PC-3 (cell line): ENCODE data around the gene TRIM28. TPM values are rescaled to one million over a fixed set of nuclear protein-coding genes. Genes with fewer than 3 reads are reported as not detected.

ENCODE experiments used
- ATAC-seq: fragments of 200-7000 bp; cut with Tn5 transposase; 2 replicates; pipeline ENCODE4 v1.9.1; 2020; ENCODE audit warnings: mild to moderate bottlenecking, moderate library complexity
- BruUV-seq: library from RNA; stranded (reverse); fragments of 400-500 nt; replicated peaks from 2 replicates; lab custom pipeline; 2021; lab: Mats Ljungman, UMichigan
- CTCF ChIA-PET: fragments of 300-600 bp; sonication (Branson Sonifier 250); formaldehyde crosslinking; loops from one replicate; lab custom pipeline; 2022; ENCODE audit warnings: antibody characterized with exemption; lab: Charles Lee
- POLR2A ChIA-PET: fragments of 300-600 bp; sonication (Branson Sonifier 250); formaldehyde crosslinking; loops from one replicate; lab custom pipeline; 2022; ENCODE audit warnings: antibody characterized with exemption; ENCODE audit not compliant: unreplicated experiment; lab: Charles Lee
- DNase-seq: peaks from one replicate; pipeline ENCODE4 v3.0.0-alpha.2; 2015
- H2AFZ ChIP-seq: fragments of 300-600 bp; sonication (generic); 2 replicates; pipeline ENCODE4 v1.6.0; 2016; ENCODE audit warnings: antibody characterized with exemption, low read length
- H3F3A ChIP-seq: fragments of 300-600 bp; sonication (generic); one replicate; pipeline ENCODE4 v1.6.0; 2017; ENCODE audit warnings: antibody characterized with exemption, low read length, control low read depth, mild to moderate bottlenecking; ENCODE audit not compliant: unreplicated experiment
- H3K27ac ChIP-seq: fragments of 300-600 bp; sonication (generic); 2 replicates; pipeline ENCODE4 v1.5.1; 2016; ENCODE audit warnings: mild to moderate bottlenecking, low read length
- H3K27me3 ChIP-seq: fragments of 300-600 bp; sonication (generic); 2 replicates; pipeline ENCODE4 v1.6.1; 2016; ENCODE audit warnings: low read length, mixed read lengths
- H3K36me3 ChIP-seq: fragments of 300-600 bp; sonication (generic); 2 replicates; pipeline ENCODE4 v1.6.1; 2016; ENCODE audit warnings: low read depth, mixed run types, low read length, mixed read lengths
- H3K4me1 ChIP-seq: fragments of 300-600 bp; sonication (generic); 2 replicates; pipeline ENCODE4 v1.5.1; 2016; ENCODE audit warnings: low read length; ENCODE audit not compliant: insufficient read depth
- H3K4me2 ChIP-seq: fragments of 300-600 bp; sonication (generic); 2 replicates; pipeline ENCODE4 v1.6.0; 2016; ENCODE audit warnings: low read length
- H3K4me3 ChIP-seq: fragments of 300-600 bp; sonication (generic); 2 replicates; pipeline ENCODE4 v1.5.1; 2016; ENCODE audit warnings: mild to moderate bottlenecking, low read length, mixed read lengths
- H3K79me2 ChIP-seq: fragments of 300-600 bp; sonication (generic); 2 replicates; pipeline ENCODE4 v1.6.1; 2017; ENCODE audit warnings: low read length, mixed read lengths
- H3K9ac ChIP-seq: fragments of 300-600 bp; sonication (generic); 2 replicates; pipeline ENCODE4 v1.6.0; 2016; ENCODE audit warnings: mild to moderate bottlenecking, low read length
- H3K9me2 ChIP-seq: fragments of 300-600 bp; sonication (generic); replicated peaks from 2 replicates; pipeline ENCODE4 v1.6.1; 2016; ENCODE audit warnings: mixed run types, low read length, mixed read lengths
- H3K9me3 ChIP-seq: fragments of 300-600 bp; sonication (generic); 2 replicates; pipeline ENCODE4 v1.6.1; 2016; ENCODE audit warnings: low read length, mixed read lengths
- H4K20me1 ChIP-seq: fragments of 300-600 bp; sonication (generic); 2 replicates; pipeline ENCODE4 v1.6.1; 2016; ENCODE audit warnings: low read length, mixed read lengths
- EZH2 ChIP-seq: fragments of 300-600 bp; sonication (generic); IDR thresholded peaks from one replicate; pipeline ENCODE4 v1.6.1; 2017; ENCODE audit warnings: antibody characterized with exemption, mild to moderate bottlenecking, low read length; ENCODE audit not compliant: unreplicated experiment
- EZH2phosphoT487 ChIP-seq: fragments of 300-600 bp; sonication (generic); IDR thresholded peaks from 2 replicates; pipeline ENCODE4 v1.6.1; 2018; ENCODE audit warnings: mild to moderate bottlenecking, antibody characterized with exemption, low read length, borderline replicate concordance
- intact Hi-C: fragments of 100-400 bp; cut with micrococcal nuclease; formaldehyde crosslinking; loops from 2 replicates; pipeline ENCODE4 v1.9.0; 2023
- total RNA-seq: library from RNA; depleted of rRNA; stranded (reverse); fragments of >200 nt; gene quantifications from 2 replicates; pipeline ENCODE4 v1.2.3, GENCODE V29; 2014
- TF ChIP-seq, protein P1 (sequence below): fragments of 300-600 bp; sonication (generic); conservative IDR thresholded peaks from 2 replicates; pipeline ENCODE4 v1.5.1; 2017; ENCODE audit warnings: antibody characterized with exemption, low read depth, mild to moderate bottlenecking, low read length

TRIM28 gene
- total RNA-seq, 1 experiment from 2014 or later, result 1,169 TPM

GRCh38 chr19:58562122-58563033 is 18.5 kb downstream of the TRIM28 start:
- ChIA-PET CTCF (no interaction called here), POLR2A (no interaction called here)
- peaks cover 33% of the 10 kb centered on the region for H3K4me1 ChIP-seq
- no peaks in the 10 kb centered on the region for H3K27me3 ChIP-seq
- no peak; the same call in none of the 2 replicates for TF ChIP-seq EZH2phosphoT487
- ATAC-seq, result peak; percentile 26
- H3K9me3 ChIP-seq, result no peaks in the 10 kb centered on the region
- peaks cover 8% of the 10 kb centered on the region for H3K79me2 ChIP-seq
- H3K4me3 ChIP-seq, result peak overlapping the region; percentile 64
- intact Hi-C loops, result no loop called here
- no peaks in the 10 kb centered on the region for H3F3A ChIP-seq
- peak overlapping the region; percentile 9; the same call in 1 of the 2 replicates for H3K9ac ChIP-seq
- 0 out of 2 replicates have a peak, but pooled peaks cover 5% of the 10 kb centered on the region for H3K36me3 ChIP-seq
- DNase-seq, result peak; percentile 55
- BruUV-seq, result no TSS peak
- H3K4me2 ChIP-seq, result peak overlapping the region; percentile 94
- H3K27ac ChIP-seq, result no peak overlapping the region
- no peaks in the 10 kb centered on the region for H4K20me1 ChIP-seq
- peak overlapping the region; percentile 49 for H2AFZ ChIP-seq
- H3K9me2 ChIP-seq, result no peaks in the 10 kb centered on the region

GRCh38 chr19:58563034-58563573 is 19.2 kb downstream of the TRIM28 start:
- Histone ChIP-seq H3K9me3 (no peaks in the 10 kb centered on the region), H3K27ac (no peak overlapping the region), H3F3A (no peaks in the 10 kb centered on the region), H3K9ac (no peak overlapping the region), H3K4me2 (peak overlapping the region; percentile 94), H3K4me1 (peaks cover 33% of the 10 kb centered on the region), H3K9me2 (no peaks in the 10 kb centered on the region), H4K20me1 (no peaks in the 10 kb centered on the region), H3K27me3 (no peaks in the 10 kb centered on the region), H3K4me3 (peak overlapping the region; percentile 64), H3K79me2 (peaks cover under 1% of the 10 kb centered on the region), H3K36me3 (0 out of 2 replicates have a peak, but pooled peaks cover 8% of the 10 kb centered on the region), H2AFZ (peak overlapping the region; percentile 49)
- ChIA-PET CTCF (no interaction called here), POLR2A (no interaction called here)
- intact Hi-C loops, result no loop called here
- DNase-seq (no peak), ATAC-seq (no peak)
- TF ChIP-seq EZH2, result no peak
- TF ChIP-seq, protein P1, sequence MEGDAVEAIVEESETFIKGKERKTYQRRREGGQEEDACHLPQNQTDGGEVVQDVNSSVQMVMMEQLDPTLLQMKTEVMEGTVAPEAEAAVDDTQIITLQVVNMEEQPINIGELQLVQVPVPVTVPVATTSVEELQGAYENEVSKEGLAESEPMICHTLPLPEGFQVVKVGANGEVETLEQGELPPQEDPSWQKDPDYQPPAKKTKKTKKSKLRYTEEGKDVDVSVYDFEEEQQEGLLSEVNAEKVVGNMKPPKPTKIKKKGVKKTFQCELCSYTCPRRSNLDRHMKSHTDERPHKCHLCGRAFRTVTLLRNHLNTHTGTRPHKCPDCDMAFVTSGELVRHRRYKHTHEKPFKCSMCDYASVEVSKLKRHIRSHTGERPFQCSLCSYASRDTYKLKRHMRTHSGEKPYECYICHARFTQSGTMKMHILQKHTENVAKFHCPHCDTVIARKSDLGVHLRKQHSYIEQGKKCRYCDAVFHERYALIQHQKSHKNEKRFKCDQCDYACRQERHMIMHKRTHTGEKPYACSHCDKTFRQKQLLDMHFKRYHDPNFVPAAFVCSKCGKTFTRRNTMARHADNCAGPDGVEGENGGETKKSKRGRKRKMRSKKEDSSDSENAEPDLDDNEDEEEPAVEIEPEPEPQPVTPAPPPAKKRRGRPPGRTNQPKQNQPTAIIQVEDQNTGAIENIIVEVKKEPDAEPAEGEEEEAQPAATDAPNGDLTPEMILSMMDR, result no peak
- no peak for TF ChIP-seq EZH2phosphoT487
- no TSS peak for BruUV-seq

DNA sequence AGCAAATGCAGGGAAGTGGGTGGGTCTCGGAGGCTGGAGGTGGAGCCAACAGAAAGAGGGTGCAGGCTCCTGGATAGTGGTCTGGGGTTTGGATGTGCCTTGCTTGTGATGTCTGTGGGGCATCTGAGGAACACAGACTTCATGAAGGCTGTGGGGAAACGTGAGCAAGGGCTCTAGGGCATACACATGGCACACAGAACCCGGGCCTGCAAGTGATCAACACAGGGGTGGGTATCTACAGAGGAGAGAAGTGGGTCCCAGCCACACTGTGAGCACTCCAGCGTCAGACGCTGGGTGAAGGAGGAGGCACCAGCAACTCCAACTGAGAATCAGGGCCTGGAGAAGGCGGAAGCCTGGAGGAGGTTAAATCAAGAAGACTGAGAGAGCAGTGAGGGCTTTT is 20.0 kb downstream of the TRIM28 start:
- no peak overlapping the region for H3K9ac ChIP-seq
- ChIA-PET CTCF (no interaction called here), POLR2A (no interaction called here)
- H3K27me3 ChIP-seq, result no peaks in the 10 kb centered on the region
- no peak overlapping the region for H3K27ac ChIP-seq
- H4K20me1 ChIP-seq, result no peaks in the 10 kb centered on the region
- H3K9me2 ChIP-seq, result no peaks in the 10 kb centered on the region
- no peaks in the 10 kb centered on the region for H3K9me3 ChIP-seq
- no peak overlapping the region for H2AFZ ChIP-seq
- H3F3A ChIP-seq, result no peaks in the 10 kb centered on the region
- H3K79me2 ChIP-seq, result no peaks in the 10 kb centered on the region
- TF ChIP-seq EZH2 (no peak), EZH2phosphoT487 (no peak)
- TF ChIP-seq, protein P1, result no peak
- ATAC-seq (no peak), DNase-seq (no peak)
- H3K36me3 ChIP-seq, result 0 out of 2 replicates have a peak, but pooled peaks cover 8% of the 10 kb centered on the region
- H3K4me1 ChIP-seq, result peaks cover 33% of the 10 kb centered on the region
- intact Hi-C loops, result no loop called here
- H3K4me2 ChIP-seq, result no peak overlapping the region; the same call in 1 of the 2 replicates
- no peak overlapping the region for H3K4me3 ChIP-seq
- no TSS peak for BruUV-seq
